ENCODE measurements around the gene OR4C6. TPM values are rescaled to one million over a fixed set of nuclear protein-coding genes. Genes with fewer than 3 reads are reported as not detected.

The OR4C6 gene
- total RNA-seq = not detected
- long read RNA-seq = 0 reads

DNA sequence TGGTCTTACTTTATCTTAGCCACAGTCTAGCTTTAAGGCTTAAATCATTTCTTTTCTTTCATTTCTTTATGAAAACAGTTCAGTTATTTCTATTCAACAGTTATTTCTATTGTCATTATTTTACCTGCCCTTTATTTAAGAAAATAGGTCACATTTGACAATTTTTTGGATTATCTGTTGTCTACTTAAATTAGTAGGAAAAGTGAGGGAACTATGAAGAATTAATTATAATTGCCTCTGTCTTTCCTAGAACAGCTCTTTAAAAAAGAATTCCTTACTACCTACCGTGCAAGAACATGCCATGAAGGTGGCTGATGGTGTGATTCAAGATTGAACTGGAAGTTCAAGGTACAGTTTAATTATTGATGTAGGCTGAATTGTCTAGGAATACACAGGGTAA is at the start of gene OR4C6:
Gene OR4C6, plus strand, starts transcription at position 301 of the 400 bp plus-strand sequence. CDS start 2,966 bp downstream, outside the sequence.
- intact Hi-C loops (cut with DNase I) = no loop called here
- no peak for ATAC-seq
- TF ChIP-seq, protein P1, sequence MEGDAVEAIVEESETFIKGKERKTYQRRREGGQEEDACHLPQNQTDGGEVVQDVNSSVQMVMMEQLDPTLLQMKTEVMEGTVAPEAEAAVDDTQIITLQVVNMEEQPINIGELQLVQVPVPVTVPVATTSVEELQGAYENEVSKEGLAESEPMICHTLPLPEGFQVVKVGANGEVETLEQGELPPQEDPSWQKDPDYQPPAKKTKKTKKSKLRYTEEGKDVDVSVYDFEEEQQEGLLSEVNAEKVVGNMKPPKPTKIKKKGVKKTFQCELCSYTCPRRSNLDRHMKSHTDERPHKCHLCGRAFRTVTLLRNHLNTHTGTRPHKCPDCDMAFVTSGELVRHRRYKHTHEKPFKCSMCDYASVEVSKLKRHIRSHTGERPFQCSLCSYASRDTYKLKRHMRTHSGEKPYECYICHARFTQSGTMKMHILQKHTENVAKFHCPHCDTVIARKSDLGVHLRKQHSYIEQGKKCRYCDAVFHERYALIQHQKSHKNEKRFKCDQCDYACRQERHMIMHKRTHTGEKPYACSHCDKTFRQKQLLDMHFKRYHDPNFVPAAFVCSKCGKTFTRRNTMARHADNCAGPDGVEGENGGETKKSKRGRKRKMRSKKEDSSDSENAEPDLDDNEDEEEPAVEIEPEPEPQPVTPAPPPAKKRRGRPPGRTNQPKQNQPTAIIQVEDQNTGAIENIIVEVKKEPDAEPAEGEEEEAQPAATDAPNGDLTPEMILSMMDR (IDR thresholded peaks at IDR 0.05) = no peak
- TF ChIP-seq POLR2A (IDR thresholded peaks at IDR 0.05) = no peak
- no peak for DNase-seq
- Histone ChIP-seq H3K36me3 (no peaks in the 10 kb centered on the region), H3K9me3 (no peaks in the 10 kb centered on the region), H3K27me3 (no peaks in the 10 kb centered on the region), H3K4me3 (no peak within 1 kb of the TSS), H3K4me1 (no peaks in the 10 kb centered on the region), H3K27ac (no peak within 1 kb of the TSS)
- 38% methylated on average over 1 of the region's 1 CpG for WGBS (ENCODE audit: insufficient coverage, low coverage, low lambda C conversion rate, missing lambda C conversion rate)

DNA sequence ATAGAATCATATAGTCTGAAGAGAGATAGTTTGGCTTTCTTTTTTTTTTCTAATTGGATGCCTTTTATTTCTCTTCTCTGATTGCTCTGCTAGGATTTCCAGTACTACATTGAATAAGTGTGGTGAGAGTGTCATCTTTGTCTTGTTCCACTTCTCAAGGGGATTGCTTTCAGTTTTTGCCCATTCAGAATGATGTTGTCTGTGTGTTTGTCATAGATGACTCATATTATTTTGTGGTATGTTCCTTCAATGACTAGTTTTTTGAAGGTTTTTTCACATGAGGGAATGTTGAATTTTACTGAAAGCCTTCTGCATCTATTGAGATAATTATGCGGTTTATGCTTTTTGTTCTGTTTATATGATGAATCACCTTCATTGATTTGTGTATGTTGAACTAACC is 37.5 kb upstream of the OR4C6 start:
- no peaks in the 10 kb centered on the region for H3K9me3 ChIP-seq
- no peak for ATAC-seq
- no peak for DNase-seq
- intact Hi-C loops (cut with DNase I) = no loop called here
- WGBS (ENCODE audit: insufficient coverage, low coverage, low lambda C conversion rate, missing lambda C conversion rate) = 60% methylated on average over 1 of the region's 1 CpG
- H3K27ac ChIP-seq = no peak overlapping the region
- no peak for TF ChIP-seq POLR2A (IDR thresholded peaks at IDR 0.05)
- TF ChIP-seq, protein P1 (IDR thresholded peaks at IDR 0.05) = no peak
- no peaks in the 10 kb centered on the region for H3K36me3 ChIP-seq
- no peaks in the 10 kb centered on the region for H3K27me3 ChIP-seq
- no peak overlapping the region for H3K4me3 ChIP-seq
- H3K4me1 ChIP-seq = no peaks in the 10 kb centered on the region

DNA sequence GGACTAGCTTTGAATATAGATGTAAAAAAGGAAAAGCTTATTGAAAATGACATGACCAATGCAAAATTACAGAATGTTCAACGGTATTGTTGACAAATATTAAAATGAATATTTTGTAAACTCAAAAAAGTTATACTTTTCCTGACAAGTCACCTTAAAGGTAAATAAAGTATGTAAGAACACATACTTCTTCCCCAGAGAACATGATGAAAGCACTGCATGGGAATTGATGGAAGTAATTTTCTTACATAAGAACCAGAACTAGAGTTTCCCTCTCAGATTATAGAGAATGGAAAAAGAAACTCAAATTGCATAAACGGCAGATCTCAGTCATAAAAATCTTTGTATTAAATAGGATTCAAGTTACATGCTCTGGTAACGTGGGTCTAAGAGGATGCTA is 27.2 kb upstream of the OR4C6 start, which contains the start of gene OR4P4:
Gene OR4P4, plus strand, starts transcription at position 301 of the 400 bp plus-strand sequence.
- no peaks in the 10 kb centered on the region for H3K27me3 ChIP-seq
- intact Hi-C loops (cut with DNase I) = no loop called here
- ATAC-seq = no peak
- no peaks in the 10 kb centered on the region for H3K4me1 ChIP-seq
- no peak within 1 kb of the TSS for H3K4me3 ChIP-seq
- TF ChIP-seq, protein P1 (IDR thresholded peaks at IDR 0.05) = no peak
- TF ChIP-seq POLR2A (IDR thresholded peaks at IDR 0.05) = no peak
- no peak within 1 kb of the TSS for H3K27ac ChIP-seq
- WGBS (ENCODE audit: insufficient coverage, low coverage, low lambda C conversion rate, missing lambda C conversion rate) = 19% methylated on average over 3 of the region's 3 CpGs
- no peaks in the 10 kb centered on the region for H3K36me3 ChIP-seq
- DNase-seq = no peak
- H3K9me3 ChIP-seq = no peaks in the 10 kb centered on the region

DNA sequence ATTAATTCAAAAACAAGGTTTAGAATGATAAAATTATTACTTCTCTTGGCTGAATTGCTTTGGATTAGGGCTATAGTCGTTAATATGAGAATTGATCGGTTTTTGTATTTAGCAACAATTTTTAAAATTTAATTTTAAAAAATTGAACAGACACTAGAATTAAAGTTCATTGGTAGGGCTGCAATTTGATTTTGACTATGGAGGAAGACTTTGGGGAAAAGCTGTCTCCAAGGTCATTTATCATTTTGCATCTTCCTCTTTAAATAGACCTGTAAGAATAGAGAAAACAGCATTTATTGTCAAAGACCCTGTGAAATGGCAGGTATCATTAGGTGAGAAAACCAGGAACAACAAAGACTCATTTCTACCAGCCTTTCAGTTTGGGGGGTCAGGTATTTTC is 14.0 kb upstream of the OR4C6 start, which contains the start of gene OR4S2:
Gene OR4S2, plus strand, starts transcription at position 301 of the 400 bp plus-strand sequence. CDS start 2,577 bp downstream, outside the sequence.
- intact Hi-C loops (cut with DNase I) = no loop called here
- Histone ChIP-seq H3K4me1 (no peaks in the 10 kb centered on the region), H3K27ac (no peak within 1 kb of the TSS), H3K4me3 (no peak within 1 kb of the TSS), H3K9me3 (no peaks in the 10 kb centered on the region), H3K36me3 (no peaks in the 10 kb centered on the region), H3K27me3 (no peaks in the 10 kb centered on the region)
- DNase-seq (no peak), ATAC-seq (no peak)
- whole genome bisulfite sequencing (ENCODE audit: insufficient coverage, low coverage, low lambda C conversion rate, missing lambda C conversion rate) = 45% methylated on average over 2 of the region's 2 CpGs
- TF ChIP-seq, protein P1 (IDR thresholded peaks at IDR 0.05) = no peak
- TF ChIP-seq POLR2A (IDR thresholded peaks at IDR 0.05) = no peak

DNA sequence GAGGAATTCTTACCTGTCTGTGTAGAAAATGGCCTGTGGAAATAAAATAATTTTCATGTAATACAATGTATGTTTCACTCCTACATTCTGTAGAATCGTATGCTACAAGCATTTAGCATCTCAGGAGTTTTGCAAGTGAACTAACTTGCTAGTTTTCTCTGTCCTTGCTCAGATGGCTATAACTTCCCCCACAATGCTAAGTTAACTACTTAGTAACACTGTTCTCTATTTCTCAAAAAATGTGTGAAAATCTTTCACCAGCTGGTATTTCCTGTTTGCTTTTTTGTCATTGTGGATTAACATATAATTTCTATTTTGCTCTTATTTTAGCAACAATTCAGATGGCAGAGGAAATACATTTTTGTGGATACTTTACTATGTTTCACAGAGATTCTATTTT is 9.4 kb upstream of the OR4C6 start:
- intact Hi-C loops (cut with DNase I) = no loop called here
- ATAC-seq (no peak), DNase-seq (no peak)
- Histone ChIP-seq H3K27me3 (no peaks in the 10 kb centered on the region), H3K36me3 (no peaks in the 10 kb centered on the region), H3K27ac (no peak overlapping the region), H3K4me3 (no peak overlapping the region), H3K4me1 (no peaks in the 10 kb centered on the region), H3K9me3 (no peaks in the 10 kb centered on the region)
- WGBS (ENCODE audit: insufficient coverage, low coverage, low lambda C conversion rate, missing lambda C conversion rate) = 24% methylated on average over 1 of the region's 1 CpG
- TF ChIP-seq POLR2A (IDR thresholded peaks at IDR 0.05) = no peak
- TF ChIP-seq, protein P1 (IDR thresholded peaks at IDR 0.05) = no peak
